Thoracic aorta (tissue), 2 donors: Measurements from ENCODE around the gene TMED9. TPM values are rescaled to one million over a fixed set of nuclear protein-coding genes. Genes with fewer than 3 reads are reported as not detected.

Experiments
- ATAC-seq: fragments of 150-250 bp; one replicate; pipeline ENCODE4 v1.8.0; 2017; ENCODE audit warnings: low read depth; ENCODE audit not compliant: insufficient number of reproducible peaks, low FRiP score
- DNase-seq: peaks from one replicate; pipeline ENCODE4 v3.0.0-alpha.2; 2020; ENCODE audit warnings: low spot score
- H3K27ac ChIP-seq, 2 donors: fragments of 200-600 bp; sonication (generic); 1 replicate in 1 of 2; 2 replicates in 1 of 2; pipeline ENCODE4 v1.5.1; 2016; ENCODE audit warnings: mild to moderate bottlenecking in 2 of 2, moderate library complexity in 2 of 2
- H3K27me3 ChIP-seq: fragments of 200-600 bp; sonication (generic); replicated peaks from 2 replicates; pipeline ENCODE4 v1.6.0; 2016; ENCODE audit warnings: mild to moderate bottlenecking; ENCODE audit not compliant: insufficient read depth
- H3K36me3 ChIP-seq: fragments of 200-600 bp; sonication (generic); one replicate; pipeline ENCODE4 v1.5.1; 2016
- H3K4me1 ChIP-seq, 2 donors: fragments of 200-600 bp; sonication (generic); 1 replicate in 1 of 2; 2 replicates in 1 of 2; pipeline versions ENCODE4 v1.5.1 to v1.6.0; 2016; ENCODE audit warnings: low read depth in 2 of 2, mild to moderate bottlenecking in 1 of 2; ENCODE audit not compliant: control insufficient read depth in 1 of 2
- H3K4me3 ChIP-seq: fragments of 200-600 bp; sonication (generic); 2 replicates; pipeline ENCODE4 v1.5.1; 2016; ENCODE audit warnings: mild to moderate bottlenecking
- H3K9me3 ChIP-seq: fragments of 200-600 bp; sonication (generic); 2 replicates; pipeline ENCODE4 v1.5.1; 2016
- total RNA-seq, 2 donors: library from RNA; depleted of rRNA; stranded (reverse); fragments of >200 nt; gene quantifications; one replicate each; pipeline versions ENCODE4 v1.1.0 to v1.2.3, GENCODE V29; 2016
- TF ChIP-seq, protein P1 (sequence below): fragments of 200-600 bp; sonication (generic); IDR thresholded peaks from one replicate; pipeline ENCODE4 v1.5.1; 2019; ENCODE audit warnings: antibody characterized with exemption

The TMED9 gene
- total RNA-seq, 2 donors from 2014 or later, result 103 to 119 TPM

GRCh38 chr5:177547736-177548135, 44.3 kb upstream of the TMED9 start:
- H3K36me3 ChIP-seq, result no peaks in the 10 kb centered on the region
- H3K27ac ChIP-seq, result peak overlapping the region; percentile 18 to 32
- H3K27me3 ChIP-seq, result no peaks in the 10 kb centered on the region
- ATAC-seq (no peak), DNase-seq (no peak)
- H3K9me3 ChIP-seq, result no peaks in the 10 kb centered on the region
- TF ChIP-seq, protein P1, sequence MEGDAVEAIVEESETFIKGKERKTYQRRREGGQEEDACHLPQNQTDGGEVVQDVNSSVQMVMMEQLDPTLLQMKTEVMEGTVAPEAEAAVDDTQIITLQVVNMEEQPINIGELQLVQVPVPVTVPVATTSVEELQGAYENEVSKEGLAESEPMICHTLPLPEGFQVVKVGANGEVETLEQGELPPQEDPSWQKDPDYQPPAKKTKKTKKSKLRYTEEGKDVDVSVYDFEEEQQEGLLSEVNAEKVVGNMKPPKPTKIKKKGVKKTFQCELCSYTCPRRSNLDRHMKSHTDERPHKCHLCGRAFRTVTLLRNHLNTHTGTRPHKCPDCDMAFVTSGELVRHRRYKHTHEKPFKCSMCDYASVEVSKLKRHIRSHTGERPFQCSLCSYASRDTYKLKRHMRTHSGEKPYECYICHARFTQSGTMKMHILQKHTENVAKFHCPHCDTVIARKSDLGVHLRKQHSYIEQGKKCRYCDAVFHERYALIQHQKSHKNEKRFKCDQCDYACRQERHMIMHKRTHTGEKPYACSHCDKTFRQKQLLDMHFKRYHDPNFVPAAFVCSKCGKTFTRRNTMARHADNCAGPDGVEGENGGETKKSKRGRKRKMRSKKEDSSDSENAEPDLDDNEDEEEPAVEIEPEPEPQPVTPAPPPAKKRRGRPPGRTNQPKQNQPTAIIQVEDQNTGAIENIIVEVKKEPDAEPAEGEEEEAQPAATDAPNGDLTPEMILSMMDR, result no peak
- peaks cover 37 to 91% of the 10 kb centered on the region in 2 donors for H3K4me1 ChIP-seq
- H3K4me3 ChIP-seq, result no peak overlapping the region

- H3K9me3 ChIP-seq, result no peaks in the 10 kb centered on the region
- H3K36me3 ChIP-seq, result no peaks in the 10 kb centered on the region
- TF ChIP-seq, protein P1, result no peak
- H3K27me3 ChIP-seq, result no peaks in the 10 kb centered on the region
- peaks cover 45 to 91% of the 10 kb centered on the region in 2 donors for H3K4me1 ChIP-seq
- DNase-seq (no peak), ATAC-seq (no peak)
- H3K27ac ChIP-seq, result peak overlapping the region; percentile 18 to 32
- no peak overlapping the region for H3K4me3 ChIP-seq
Measured at GRCh38 chr5:177548495-177548894, 43.5 kb upstream of the TMED9 start.

GRCh38 chr5:177550122-177550521, 41.9 kb upstream of the TMED9 start:
- Histone ChIP-seq H3K36me3 (no peaks in the 10 kb centered on the region), H3K4me3 (no peak overlapping the region), H3K27me3 (no peaks in the 10 kb centered on the region), H3K4me1 (peaks cover 39 to 81% of the 10 kb centered on the region in 2 donors), H3K9me3 (no peaks in the 10 kb centered on the region), H3K27ac (no peak overlapping the region)
- TF ChIP-seq, protein P1, result no peak
- ATAC-seq (no peak), DNase-seq (no peak)

DNA sequence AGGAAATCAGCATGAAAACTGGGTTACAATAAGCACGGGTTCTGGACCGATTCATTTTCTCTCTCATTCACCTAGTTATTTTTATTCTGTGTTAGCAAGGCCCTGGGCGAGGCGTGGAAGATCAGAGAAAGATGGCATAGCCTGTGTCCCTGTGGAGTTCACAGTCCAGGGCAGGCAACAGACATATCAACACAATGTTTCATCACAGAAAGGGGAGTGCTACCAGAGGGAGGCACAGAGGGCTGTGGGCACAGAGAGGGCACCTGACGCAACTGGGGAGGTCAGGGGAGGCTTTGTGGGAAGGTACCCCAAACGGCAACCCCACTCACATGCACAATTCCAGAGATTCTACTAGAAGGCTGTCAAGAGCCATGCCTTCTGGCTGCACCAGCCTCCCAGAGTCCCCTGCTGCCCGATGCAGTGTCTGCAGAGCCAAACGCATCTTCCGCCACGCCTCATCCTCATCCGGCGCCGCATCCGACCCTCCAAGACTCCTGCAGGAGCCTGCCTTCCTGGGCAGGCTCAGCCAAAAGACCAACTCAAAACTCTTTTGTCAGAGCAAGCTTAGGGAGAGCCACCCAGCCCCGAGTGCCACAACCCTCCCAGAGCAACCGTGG, 39.1 kb upstream of the TMED9 start:
- Histone ChIP-seq H3K27me3 (no peaks in the 10 kb centered on the region), H3K9me3 (no peaks in the 10 kb centered on the region), H3K27ac (peak overlapping the region; percentile 72 to 74), H3K4me1 (peaks cover 20 to 57% of the 10 kb centered on the region in 2 donors), H3K4me3 (peak overlapping the region; percentile 75), H3K36me3 (no peaks in the 10 kb centered on the region)
- ATAC-seq, result no peak
- DNase-seq, result no peak
- TF ChIP-seq, protein P1, result no peak

- ATAC-seq, result no peak
- H3K9me3 ChIP-seq, result no peaks in the 10 kb centered on the region
- H3K4me3 ChIP-seq, result peak overlapping the region; percentile 75
- no peaks in the 10 kb centered on the region for H3K36me3 ChIP-seq
- no peaks in the 10 kb centered on the region for H3K27me3 ChIP-seq
- DNase-seq, result no peak
- H3K27ac ChIP-seq, result peak overlapping the region; percentile 72 to 74
- H3K4me1 ChIP-seq, result peaks cover 18 to 48% of the 10 kb centered on the region in 2 donors
- TF ChIP-seq, protein P1, result no peak
Measured at GRCh38 chr5:177553671-177554429, 38.2 kb upstream of the TMED9 start.
